ENCODE results near the gene FJX1. TPM values are rescaled to one million over a fixed set of nuclear protein-coding genes. Genes with fewer than 3 reads are reported as not detected.

FJX1 gene
- total and polyA plus RNA-seq, 5 donors from 2014 or later, result not detected

GRCh38 chr11:35635933-35636332 lies 17.7 kb downstream of the FJX1 start:
- no peak overlapping the region for H3K4me3 ChIP-seq (ENCODE audit: low read depth, low read length)
- H3K36me3 Mint-ChIP-seq, result no peaks in the 10 kb centered on the region
- peaks cover 0 to 4% (median 0%) of the 10 kb centered on the region in 7 donors for H3K9me3 Mint-ChIP-seq
- H3K36me3 ChIP-seq (ENCODE audit: control insufficient read depth, insufficient read depth, low read length), result no peaks in the 10 kb centered on the region
- no peaks in the 10 kb centered on the region for H3K4me1 ChIP-seq (ENCODE audit: control insufficient read depth, insufficient read depth, low read length, poor library complexity, severe bottlenecking)
- no peak overlapping the region for H3K27ac ChIP-seq (ENCODE audit: insufficient read depth, low read length, poor library complexity, severe bottlenecking)
- H3K27ac Mint-ChIP-seq, result no peak overlapping the region
- ATAC-seq (ENCODE audit: low read depth in 2 of 2), result no peak
- no peaks in the 10 kb centered on the region for H3K4me1 Mint-ChIP-seq
- no peaks in the 10 kb centered on the region for H3K9me3 ChIP-seq (ENCODE audit: control insufficient read depth in 2 of 2, low read length in 2 of 2)
- H3K27me3 ChIP-seq (ENCODE audit: control insufficient read depth, insufficient read depth, low read length), result peaks cover 21% of the 10 kb centered on the region
- H3K4me3 Mint-ChIP-seq, result no peak overlapping the region
- H3K27me3 Mint-ChIP-seq, result peaks cover 34% of the 10 kb centered on the region
- DNase-seq, result no peak

- Histone ChIP-seq H3K9me3 (ENCODE audit: control insufficient read depth in 2 of 2, low read length in 2 of 2) (no peaks in the 10 kb centered on the region), H3K27me3 (ENCODE audit: control insufficient read depth, insufficient read depth, low read length) (peaks cover 11% of the 10 kb centered on the region), H3K4me3 (ENCODE audit: low read depth, low read length) (no peak overlapping the region), H3K36me3 (ENCODE audit: control insufficient read depth, insufficient read depth, low read length) (no peaks in the 10 kb centered on the region), H3K27ac (ENCODE audit: insufficient read depth, low read length, poor library complexity, severe bottlenecking) (no peak overlapping the region), H3K4me1 (ENCODE audit: control insufficient read depth, insufficient read depth, low read length, poor library complexity, severe bottlenecking) (no peaks in the 10 kb centered on the region)
- Mint-ChIP-seq H3K9me3 (peaks cover 0 to 4% (median 0%) of the 10 kb centered on the region in 7 donors), H3K36me3 (no peaks in the 10 kb centered on the region), H3K4me1 (no peaks in the 10 kb centered on the region), H3K27me3 (peaks cover 28% of the 10 kb centered on the region), H3K27ac (no peak overlapping the region), H3K4me3 (no peak overlapping the region)
- no peak for DNase-seq
- no peak for ATAC-seq (ENCODE audit: low read depth in 2 of 2)
Measured at GRCh38 chr11:35639591-35640179, 21.4 kb downstream of the FJX1 start.

- H3K4me1 ChIP-seq (ENCODE audit: control insufficient read depth, insufficient read depth, low read length, poor library complexity, severe bottlenecking), result no peaks in the 10 kb centered on the region
- no peaks in the 10 kb centered on the region for H3K36me3 ChIP-seq (ENCODE audit: control insufficient read depth, insufficient read depth, low read length)
- peaks cover 28% of the 10 kb centered on the region for H3K27me3 Mint-ChIP-seq
- no peak for DNase-seq
- no peaks in the 10 kb centered on the region for H3K36me3 Mint-ChIP-seq
- H3K27ac ChIP-seq (ENCODE audit: insufficient read depth, low read length, poor library complexity, severe bottlenecking), result no peak overlapping the region
- no peak for ATAC-seq (ENCODE audit: low read depth in 2 of 2)
- no peak overlapping the region for H3K4me3 ChIP-seq (ENCODE audit: low read depth, low read length)
- H3K9me3 ChIP-seq (ENCODE audit: control insufficient read depth in 2 of 2, low read length in 2 of 2), result no peaks in the 10 kb centered on the region
- peaks cover 10% of the 10 kb centered on the region for H3K27me3 ChIP-seq (ENCODE audit: control insufficient read depth, insufficient read depth, low read length)
- no peak overlapping the region for H3K27ac Mint-ChIP-seq
- no peak overlapping the region for H3K4me3 Mint-ChIP-seq
- peaks cover 0 to 4% (median 0%) of the 10 kb centered on the region in 7 donors for H3K9me3 Mint-ChIP-seq
- H3K4me1 Mint-ChIP-seq, result no peaks in the 10 kb centered on the region
Measured at GRCh38 chr11:35641171-35641897, 23.1 kb downstream of the FJX1 start.

GRCh38 chr11:35641964-35642363 lies 23.7 kb downstream of the FJX1 start:
- Histone ChIP-seq H3K27me3 (ENCODE audit: control insufficient read depth, insufficient read depth, low read length) (peaks cover 4% of the 10 kb centered on the region), H3K27ac (ENCODE audit: insufficient read depth, low read length, poor library complexity, severe bottlenecking) (no peak overlapping the region), H3K36me3 (ENCODE audit: control insufficient read depth, insufficient read depth, low read length) (no peaks in the 10 kb centered on the region), H3K4me3 (ENCODE audit: low read depth, low read length) (no peak overlapping the region), H3K4me1 (ENCODE audit: control insufficient read depth, insufficient read depth, low read length, poor library complexity, severe bottlenecking) (no peaks in the 10 kb centered on the region), H3K9me3 (ENCODE audit: control insufficient read depth in 2 of 2, low read length in 2 of 2) (no peaks in the 10 kb centered on the region)
- no peak for ATAC-seq (ENCODE audit: low read depth in 2 of 2)
- H3K4me1 Mint-ChIP-seq, result no peaks in the 10 kb centered on the region
- H3K4me3 Mint-ChIP-seq, result no peak overlapping the region
- H3K9me3 Mint-ChIP-seq, result peaks cover 0 to 4% (median 0%) of the 10 kb centered on the region in 7 donors
- peaks cover 31% of the 10 kb centered on the region for H3K27me3 Mint-ChIP-seq
- no peak for DNase-seq
- no peak overlapping the region for H3K27ac Mint-ChIP-seq
- H3K36me3 Mint-ChIP-seq, result no peaks in the 10 kb centered on the region

- Histone ChIP-seq H3K9me3 (ENCODE audit: control insufficient read depth in 2 of 2, low read length in 2 of 2) (no peaks in the 10 kb centered on the region), H3K4me3 (ENCODE audit: low read depth, low read length) (no peak overlapping the region), H3K4me1 (ENCODE audit: control insufficient read depth, insufficient read depth, low read length, poor library complexity, severe bottlenecking) (no peaks in the 10 kb centered on the region), H3K27ac (ENCODE audit: insufficient read depth, low read length, poor library complexity, severe bottlenecking) (no peak overlapping the region), H3K36me3 (ENCODE audit: control insufficient read depth, insufficient read depth, low read length) (no peaks in the 10 kb centered on the region), H3K27me3 (ENCODE audit: control insufficient read depth, insufficient read depth, low read length) (no peaks in the 10 kb centered on the region)
- no peak for ATAC-seq (ENCODE audit: low read depth in 2 of 2)
- H3K36me3 Mint-ChIP-seq, result no peaks in the 10 kb centered on the region
- H3K27me3 Mint-ChIP-seq, result peaks cover 35% of the 10 kb centered on the region
- no peak overlapping the region for H3K4me3 Mint-ChIP-seq
- DNase-seq, result no peak
- peaks cover 0 to 3% (median 0%) of the 10 kb centered on the region in 7 donors for H3K9me3 Mint-ChIP-seq
- H3K27ac Mint-ChIP-seq, result no peak overlapping the region
- H3K4me1 Mint-ChIP-seq, result no peaks in the 10 kb centered on the region
Measured at GRCh38 chr11:35647421-35648093, 29.3 kb downstream of the FJX1 start.

- Histone ChIP-seq H3K27ac (ENCODE audit: insufficient read depth, low read length, poor library complexity, severe bottlenecking) (no peak overlapping the region), H3K36me3 (ENCODE audit: control insufficient read depth, insufficient read depth, low read length) (no peaks in the 10 kb centered on the region), H3K9me3 (ENCODE audit: control insufficient read depth in 2 of 2, low read length in 2 of 2) (no peaks in the 10 kb centered on the region), H3K4me3 (ENCODE audit: low read depth, low read length) (no peak overlapping the region), H3K27me3 (ENCODE audit: control insufficient read depth, insufficient read depth, low read length) (peaks cover 4% of the 10 kb centered on the region), H3K4me1 (ENCODE audit: control insufficient read depth, insufficient read depth, low read length, poor library complexity, severe bottlenecking) (no peaks in the 10 kb centered on the region)
- H3K9me3 Mint-ChIP-seq, result peaks cover 0 to 3% (median 0%) of the 10 kb centered on the region in 7 donors
- no peak overlapping the region for H3K4me3 Mint-ChIP-seq
- peaks cover 45% of the 10 kb centered on the region for H3K27me3 Mint-ChIP-seq
- DNase-seq (no peak), ATAC-seq (ENCODE audit: low read depth in 2 of 2) (no peak)
- H3K4me1 Mint-ChIP-seq, result no peaks in the 10 kb centered on the region
- H3K36me3 Mint-ChIP-seq, result no peaks in the 10 kb centered on the region
- no peak overlapping the region for H3K27ac Mint-ChIP-seq
Measured at GRCh38 chr11:35650006-35650405, 31.7 kb downstream of the FJX1 start.

GRCh38 chr11:35650467-35650866 lies 32.2 kb downstream of the FJX1 start:
- H3K9me3 Mint-ChIP-seq, result peaks cover 0 to 3% (median 0%) of the 10 kb centered on the region in 7 donors
- no peak overlapping the region for H3K27ac ChIP-seq (ENCODE audit: insufficient read depth, low read length, poor library complexity, severe bottlenecking)
- H3K27me3 Mint-ChIP-seq, result peaks cover 49% of the 10 kb centered on the region
- H3K27me3 ChIP-seq (ENCODE audit: control insufficient read depth, insufficient read depth, low read length), result peaks cover 7% of the 10 kb centered on the region
- H3K4me3 Mint-ChIP-seq, result no peak overlapping the region
- no peaks in the 10 kb centered on the region for H3K36me3 ChIP-seq (ENCODE audit: control insufficient read depth, insufficient read depth, low read length)
- H3K36me3 Mint-ChIP-seq, result no peaks in the 10 kb centered on the region
- no peaks in the 10 kb centered on the region for H3K4me1 Mint-ChIP-seq
- H3K9me3 ChIP-seq (ENCODE audit: control insufficient read depth in 2 of 2, low read length in 2 of 2), result no peaks in the 10 kb centered on the region
- H3K4me3 ChIP-seq (ENCODE audit: low read depth, low read length), result no peak overlapping the region
- DNase-seq (no peak), ATAC-seq (ENCODE audit: low read depth in 2 of 2) (no peak)
- H3K27ac Mint-ChIP-seq, result no peak overlapping the region
- no peaks in the 10 kb centered on the region for H3K4me1 ChIP-seq (ENCODE audit: control insufficient read depth, insufficient read depth, low read length, poor library complexity, severe bottlenecking)
